ENCODE data around the gene ENO1.
"Not testable (repeated sequence)": the region's sequence is repeated elsewhere in the genome, so short reads cannot be mapped to it uniquely, and the experiment has no call there.

ENO1 gene

DNA sequence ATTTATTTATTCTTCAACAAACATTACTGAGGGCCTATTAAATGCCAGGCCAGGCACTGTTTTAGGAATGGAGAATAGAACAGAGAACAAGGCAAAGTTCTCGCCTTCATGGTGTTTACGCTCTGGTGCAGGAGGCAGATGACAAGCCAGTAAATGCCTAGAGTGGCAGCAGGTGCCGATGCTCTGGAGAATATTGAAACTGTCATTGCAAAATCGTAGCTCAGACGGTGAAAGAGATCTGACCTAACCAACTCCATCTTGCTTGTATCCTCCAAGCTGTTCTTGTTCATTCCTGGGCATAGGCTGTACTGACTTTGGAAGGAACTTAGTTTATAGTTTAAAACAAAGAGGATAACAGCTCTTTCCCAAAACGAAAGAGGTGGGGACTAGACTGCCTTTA, 13.5 kb upstream of the ENO1 start:
- DNase-seq: no peak

GRCh38 chr1:8891401-8891800, 12.9 kb upstream of the ENO1 start:
- no peak for DNase-seq

- peak; percentile 76 for DNase-seq
Measured at GRCh38 chr1:8889925-8890785, 11.7 kb upstream of the ENO1 start.

DNA sequence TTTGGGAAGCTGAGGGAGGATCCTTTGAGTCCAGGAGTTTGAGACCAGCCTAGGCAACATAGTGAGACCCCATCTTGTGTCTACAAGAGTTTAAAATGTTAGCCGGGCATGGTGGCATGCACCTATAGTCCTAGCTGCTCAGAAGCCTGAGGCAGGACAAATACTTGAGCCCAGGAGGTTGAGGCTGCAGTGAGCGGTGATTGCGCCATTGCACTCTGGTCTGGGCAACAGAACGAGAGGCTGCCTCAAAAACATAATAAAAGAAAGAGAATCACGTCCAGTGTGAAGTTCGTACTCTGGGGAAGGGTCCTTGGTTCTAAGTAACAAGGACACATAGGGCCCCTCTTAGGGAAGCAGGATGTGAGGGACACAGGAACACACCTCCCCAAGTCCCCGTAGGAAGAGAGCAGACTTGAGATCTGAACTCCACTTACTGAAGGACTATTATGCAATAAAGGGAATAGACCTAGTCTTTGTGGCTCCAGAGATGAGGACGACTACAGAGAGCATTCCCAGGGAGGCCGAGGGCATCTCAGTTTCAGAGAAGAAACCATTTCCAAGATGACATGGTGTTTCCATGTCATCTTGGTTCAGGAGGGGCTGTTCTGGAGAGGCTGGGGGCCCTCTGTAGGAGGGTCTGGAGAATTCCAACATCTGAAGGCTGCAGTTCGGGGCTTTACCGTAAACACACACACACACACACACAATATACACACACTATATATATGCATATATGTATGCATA, 10.8 kb upstream of the ENO1 start:
- no peak for DNase-seq

- DNase-seq: no peak
Measured at GRCh38 chr1:8886589-8886988, 8.1 kb upstream of the ENO1 start.

DNA sequence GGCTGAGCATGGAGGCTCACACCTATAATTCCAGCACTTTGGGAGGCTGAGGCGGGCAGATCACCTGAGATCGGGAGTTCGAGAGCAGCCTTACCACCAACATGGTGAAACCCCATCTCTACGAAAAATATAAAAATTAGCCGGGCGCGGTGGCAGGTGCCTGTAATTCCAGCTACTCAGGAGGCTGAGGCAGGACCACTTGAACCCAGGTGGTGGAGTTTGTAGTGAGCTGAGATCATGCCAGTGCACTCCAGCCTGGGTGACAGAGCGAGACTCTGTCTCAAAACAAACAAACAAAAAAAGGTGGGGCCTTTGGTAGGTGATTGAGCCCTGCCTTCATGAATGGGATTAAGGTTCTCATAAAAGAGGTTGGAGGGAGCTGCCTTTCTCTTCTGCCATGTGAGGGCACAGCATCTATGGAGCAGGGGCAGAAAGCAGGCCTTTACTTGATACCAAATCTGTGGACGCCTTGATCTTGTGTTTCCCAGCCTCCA, 7.6 kb upstream of the ENO1 start:
- DNase-seq: not testable (repeated sequence)

DNA sequence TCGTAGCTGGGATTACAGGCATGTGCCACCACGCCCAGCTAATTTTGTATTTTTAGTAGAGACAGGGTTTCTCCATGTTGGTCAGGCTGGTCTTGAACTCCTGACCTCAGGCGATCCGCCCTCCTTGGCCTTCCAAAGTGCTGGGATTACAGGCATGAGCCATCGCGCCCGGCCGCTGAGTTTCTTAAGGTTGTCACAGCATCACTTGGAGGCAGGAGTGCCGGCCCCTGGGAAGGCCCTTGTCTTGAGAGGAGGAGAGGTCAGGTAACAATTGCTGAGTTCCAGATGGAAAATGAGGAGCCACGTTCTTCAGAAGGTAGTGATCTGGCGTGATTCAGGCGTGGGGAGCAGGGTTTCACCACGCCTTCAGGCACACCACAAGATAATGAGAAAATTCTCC, 5.6 kb upstream of the ENO1 start:
- DNase-seq: not testable (repeated sequence)

- no peak for DNase-seq
Measured at GRCh38 chr1:8883491-8883890, 5.0 kb upstream of the ENO1 start.

GRCh38 chr1:8879922-8880676, 1.6 kb upstream of the ENO1 start:
- DNase-seq: peak; percentile 87

- DNase-seq: peak; percentile 43
Measured at GRCh38 chr1:8879464-8879921, 1.0 kb upstream of the ENO1 start.

DNA sequence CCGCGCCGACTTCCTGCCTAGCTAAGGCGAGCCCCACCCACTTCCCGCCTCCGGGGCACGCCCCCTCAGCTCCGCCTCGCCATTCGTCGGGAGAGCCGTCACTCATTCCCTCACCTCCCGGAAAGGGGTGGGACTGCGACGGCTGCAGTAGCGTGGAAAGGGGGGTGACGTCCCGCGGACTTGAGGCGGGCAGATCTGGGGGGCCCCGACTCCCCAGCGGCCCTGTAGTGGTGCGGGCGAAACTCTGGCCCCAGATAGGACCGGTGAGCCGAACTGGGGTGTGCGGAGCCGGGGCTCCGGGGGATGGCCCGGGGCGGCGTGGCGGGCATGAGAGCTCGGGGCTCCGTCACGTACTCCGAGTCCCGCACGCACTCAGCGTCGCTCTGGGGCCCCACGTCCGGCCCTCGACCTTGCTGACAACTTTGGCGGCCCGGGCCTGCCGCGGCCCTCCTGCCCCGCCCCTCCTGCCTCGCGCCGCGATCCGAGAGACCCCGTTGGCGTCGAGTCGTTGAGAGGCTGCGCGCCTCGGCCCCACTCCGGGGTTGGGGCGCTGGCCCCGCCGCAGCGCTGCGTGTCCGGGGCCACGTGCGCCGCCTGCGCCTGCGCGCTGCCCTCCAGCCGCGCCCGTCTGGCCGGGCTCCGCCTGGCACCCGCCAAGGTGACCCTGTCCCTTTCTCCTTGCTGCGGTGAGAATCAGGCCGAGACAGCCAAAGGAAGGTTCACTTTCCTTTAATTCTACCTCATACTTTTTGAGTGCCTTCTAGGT, 395 bp upstream of the ENO1 start:
- DNase-seq: peak; percentile 99

DNA sequence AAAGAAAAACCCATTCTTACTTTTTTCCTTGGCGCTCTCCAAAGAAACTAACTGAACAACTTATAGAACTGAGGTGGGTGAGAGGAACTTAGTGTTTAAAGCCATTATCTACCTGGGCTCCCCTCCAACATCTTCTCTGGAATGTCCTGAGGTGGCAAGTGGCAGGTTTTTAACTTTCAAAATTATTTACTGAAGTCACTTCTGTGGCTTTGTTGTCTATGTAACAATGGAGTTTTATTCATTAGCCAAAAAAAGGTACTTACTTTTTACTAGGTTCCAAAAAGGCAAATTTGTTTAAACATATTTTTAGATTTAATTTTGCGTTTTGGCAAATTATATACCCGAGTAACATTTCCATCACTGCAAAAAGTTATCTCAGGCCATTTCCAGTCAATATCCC, 2.4 kb downstream of the ENO1 start:
- DNase-seq: no peak

DNA sequence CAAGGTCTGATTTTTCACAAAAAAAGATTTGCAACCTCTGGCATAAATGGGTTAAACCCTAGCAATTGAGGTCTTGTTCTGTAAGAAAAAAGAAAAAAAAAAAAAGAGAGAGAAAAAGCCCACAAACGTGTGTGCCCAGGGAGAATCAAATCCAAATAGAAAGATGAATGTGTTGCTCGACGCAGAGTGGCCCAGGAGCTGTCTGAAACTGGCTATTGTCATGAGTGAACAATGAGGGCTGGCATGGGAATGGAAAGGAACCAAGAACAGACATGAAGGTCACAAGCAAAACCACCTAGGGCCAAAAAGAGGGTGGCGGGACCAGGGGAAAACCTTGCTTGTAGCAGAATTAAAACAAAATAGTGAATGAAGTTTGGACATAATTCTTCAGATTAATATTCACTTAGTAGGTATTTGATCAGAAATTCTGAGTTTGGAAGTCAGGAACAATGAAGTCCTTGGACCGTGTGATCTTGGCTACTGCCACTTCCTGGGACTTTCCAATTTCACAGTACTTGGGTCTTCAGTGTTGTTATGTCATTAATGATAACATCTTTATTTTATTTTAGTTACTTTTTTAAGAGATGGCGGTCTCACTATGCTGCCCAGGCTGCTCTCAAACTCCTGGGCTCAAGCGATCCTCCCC, 3.1 kb downstream of the ENO1 start:
- peak; percentile 54 for DNase-seq

- DNase-seq: no peak
Measured at GRCh38 chr1:8874230-8875201, 4.0 kb downstream of the ENO1 start.

- peak; percentile 95 for DNase-seq
Measured at GRCh38 chr1:8873506-8874229, 4.8 kb downstream of the ENO1 start.

GRCh38 chr1:8873001-8873400, 5.5 kb downstream of the ENO1 start:
- no peak for DNase-seq

DNA sequence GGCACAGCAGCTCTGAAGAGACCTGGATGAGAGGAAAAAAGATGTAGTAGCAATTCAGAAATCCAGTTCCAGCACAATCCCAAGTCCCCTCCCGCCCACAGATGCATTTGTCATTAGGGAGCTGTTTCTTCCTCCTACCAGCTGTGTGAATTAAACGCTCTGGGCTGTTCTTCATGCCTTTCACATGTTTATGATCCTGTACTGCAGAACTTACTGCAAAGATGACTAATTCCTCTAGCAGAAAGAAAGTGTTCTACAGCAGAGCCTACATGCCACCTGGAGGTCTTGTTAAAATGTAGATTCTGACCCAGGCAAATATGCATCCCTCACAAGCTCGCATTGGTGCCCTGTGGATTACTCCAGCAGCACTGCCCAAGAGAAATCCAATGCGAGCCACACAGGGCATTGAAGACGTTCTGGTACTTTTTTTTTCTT, 6.5 kb downstream of the ENO1 start:
- peak; percentile 38 for DNase-seq

DNA sequence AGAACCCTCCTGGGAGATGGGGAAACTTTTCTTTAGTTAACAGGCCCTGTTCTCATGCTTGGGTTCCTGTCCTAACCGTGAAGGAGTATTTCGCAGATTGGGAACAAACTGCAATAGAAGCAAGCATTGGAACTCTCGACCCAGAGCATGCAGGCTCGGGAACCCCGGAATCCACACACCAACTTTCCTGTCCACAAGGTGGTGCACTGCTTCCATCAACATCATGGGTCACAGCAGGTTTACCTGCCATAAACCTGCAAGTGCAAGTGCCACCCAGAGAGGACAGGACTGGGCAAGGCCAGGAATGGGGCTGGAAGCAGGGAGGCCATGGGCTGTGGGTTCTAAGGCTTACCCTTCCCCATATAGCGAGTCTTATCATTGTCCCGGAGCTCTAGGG, 6.9 kb downstream of the ENO1 start:
- no peak for DNase-seq

GRCh38 chr1:8870616-8871538, 7.6 kb downstream of the ENO1 start:
- peak; percentile 83 for DNase-seq

Data from suppressor macrophage treated with lipopolysaccharide for 4 hours (primary cell).